Measurements from ENCODE around the gene DRICH1.
A peak's percentile ranks its signal among the peaks of the same experiment; 100 is the strongest.

Gene DRICH1

GRCh38 chr22:23652711-23653110 is 20.6 kb upstream of the DRICH1 start:
- Histone ChIP-seq H2AK5ac (ENCODE audit: low read length) (no peak overlapping the region), H3K79me2 (ENCODE audit: control insufficient read depth, insufficient read depth, low read length, poor library complexity) (no peaks in the 10 kb centered on the region), H2AFZ (ENCODE audit: insufficient read depth, low read length, poor library complexity) (no peak overlapping the region), H2BK120ac (ENCODE audit: insufficient read depth, low read length, poor library complexity) (no peak overlapping the region), H4K12ac (ENCODE audit: low read depth, low read length) (no peak overlapping the region), H3K9ac (ENCODE audit: low read length) (no peak overlapping the region), H4K91ac (ENCODE audit: low read depth, low read length) (no peak overlapping the region), H3K18ac (ENCODE audit: low read length) (no peak overlapping the region), H3K27ac (ENCODE audit: low read depth, low read length) (no peak overlapping the region), H3K4ac (ENCODE audit: low read depth, low read length) (no peak overlapping the region), H2BK5ac (ENCODE audit: low read depth, low read length, poor library complexity) (no peak overlapping the region), H3K79me1 (ENCODE audit: low read length) (no peaks in the 10 kb centered on the region), H3K9me3 (ENCODE audit: insufficient read depth, low read depth, low read length) (peaks cover 3% of the 10 kb centered on the region), H3K27me3 (ENCODE audit: insufficient read depth, low read length) (no peaks in the 10 kb centered on the region), H4K8ac (ENCODE audit: low read depth, low read length) (no peak overlapping the region), H3K4me2 (ENCODE audit: low read length) (no peak overlapping the region), H3K36me3 (ENCODE audit: control insufficient read depth in 1 of 2, insufficient read depth in 2 of 2, low read length in 2 of 2) (peaks cover 3 to 7% of the 10 kb centered on the region in 2 experiments), H3K23ac (ENCODE audit: low read length) (no peak overlapping the region), H3K14ac (ENCODE audit: low read length) (no peak overlapping the region), H2BK12ac (ENCODE audit: low read length) (no peak overlapping the region), H3K4me3 (ENCODE audit: low read depth, low read length) (peak overlapping the region; percentile 30), H3K4me1 (ENCODE audit: control insufficient read depth in 1 of 2, insufficient read depth in 2 of 2, low read length in 2 of 2) (no peaks in the 10 kb centered on the region)
- DNase-seq = no peak
- no CpG with 5 or more reads among the region's 8 CpGs for WGBS (ENCODE audit: extremely low coverage, insufficient coverage, insufficient read length)

- Histone ChIP-seq H3K9ac (ENCODE audit: low read length) (no peak overlapping the region), H2BK5ac (ENCODE audit: low read depth, low read length, poor library complexity) (no peak overlapping the region), H3K4me1 (ENCODE audit: control insufficient read depth in 1 of 2, insufficient read depth in 2 of 2, low read length in 2 of 2) (no peaks in the 10 kb centered on the region), H3K79me1 (ENCODE audit: low read length) (no peaks in the 10 kb centered on the region), H3K4me3 (ENCODE audit: low read depth, low read length) (no peak overlapping the region), H2AFZ (ENCODE audit: insufficient read depth, low read length, poor library complexity) (no peak overlapping the region), H4K12ac (ENCODE audit: low read depth, low read length) (no peak overlapping the region), H3K79me2 (ENCODE audit: control insufficient read depth, insufficient read depth, low read length, poor library complexity) (no peaks in the 10 kb centered on the region), H2BK12ac (ENCODE audit: low read length) (no peak overlapping the region), H3K27ac (ENCODE audit: low read depth, low read length) (no peak overlapping the region), H3K36me3 (ENCODE audit: control insufficient read depth in 1 of 2, insufficient read depth in 2 of 2, low read length in 2 of 2) (peaks cover 3 to 7% of the 10 kb centered on the region in 2 experiments), H3K23ac (ENCODE audit: low read length) (no peak overlapping the region), H3K4ac (ENCODE audit: low read depth, low read length) (no peak overlapping the region), H3K9me3 (ENCODE audit: insufficient read depth, low read depth, low read length) (peaks cover 3% of the 10 kb centered on the region), H4K91ac (ENCODE audit: low read depth, low read length) (no peak overlapping the region), H2AK5ac (ENCODE audit: low read length) (no peak overlapping the region), H3K14ac (ENCODE audit: low read length) (no peak overlapping the region), H3K4me2 (ENCODE audit: low read length) (no peak overlapping the region), H3K27me3 (ENCODE audit: insufficient read depth, low read length) (no peaks in the 10 kb centered on the region), H4K8ac (ENCODE audit: low read depth, low read length) (no peak overlapping the region), H2BK120ac (ENCODE audit: insufficient read depth, low read length, poor library complexity) (no peak overlapping the region), H3K18ac (ENCODE audit: low read length) (no peak overlapping the region)
- no peak for DNase-seq
- no CpG with 5 or more reads among the region's 7 CpGs for WGBS (ENCODE audit: extremely low coverage, insufficient coverage, insufficient read length)
Measured at GRCh38 chr22:23652286-23652685, 20.2 kb upstream of the DRICH1 start.

DNA sequence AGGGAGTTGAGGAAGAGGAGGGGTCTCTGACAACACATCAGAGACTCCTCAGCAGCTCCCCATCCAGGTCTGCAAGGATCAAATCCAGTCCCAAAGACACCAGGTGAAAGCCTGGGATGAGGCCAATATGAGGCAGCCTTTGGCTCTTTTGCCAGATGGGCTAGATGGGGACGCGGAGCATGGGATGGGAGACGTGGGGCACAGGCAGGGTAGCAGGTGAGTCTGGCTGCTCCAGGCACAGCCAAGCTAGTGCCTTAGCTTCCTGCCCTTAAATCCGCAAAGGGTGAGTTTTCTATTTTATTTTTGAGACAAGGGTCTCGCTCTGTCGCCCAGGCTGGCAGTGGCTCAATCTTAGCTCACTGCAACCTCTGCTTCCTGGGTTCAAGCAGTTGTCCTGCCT is 19.6 kb upstream of the DRICH1 start:
- H2BK5ac ChIP-seq (ENCODE audit: low read depth, low read length, poor library complexity) = no peak overlapping the region
- H2BK120ac ChIP-seq (ENCODE audit: insufficient read depth, low read length, poor library complexity) = no peak overlapping the region
- no peak overlapping the region for H3K27ac ChIP-seq (ENCODE audit: low read depth, low read length)
- H4K91ac ChIP-seq (ENCODE audit: low read depth, low read length) = no peak overlapping the region
- no CpG with 5 or more reads among the region's 6 CpGs for whole genome bisulfite sequencing (ENCODE audit: extremely low coverage, insufficient coverage, insufficient read length)
- no peak overlapping the region for H3K4me3 ChIP-seq (ENCODE audit: low read depth, low read length)
- no peak for DNase-seq
- no peaks in the 10 kb centered on the region for H3K79me1 ChIP-seq (ENCODE audit: low read length)
- H3K4me2 ChIP-seq (ENCODE audit: low read length) = no peak overlapping the region
- H3K27me3 ChIP-seq (ENCODE audit: insufficient read depth, low read length) = no peaks in the 10 kb centered on the region
- no peak overlapping the region for H3K4ac ChIP-seq (ENCODE audit: low read depth, low read length)
- no peak overlapping the region for H3K14ac ChIP-seq (ENCODE audit: low read length)
- H4K12ac ChIP-seq (ENCODE audit: low read depth, low read length) = no peak overlapping the region
- H2AK5ac ChIP-seq (ENCODE audit: low read length) = no peak overlapping the region
- H3K4me1 ChIP-seq (ENCODE audit: control insufficient read depth in 1 of 2, insufficient read depth in 2 of 2, low read length in 2 of 2) = no peaks in the 10 kb centered on the region
- H2AFZ ChIP-seq (ENCODE audit: insufficient read depth, low read length, poor library complexity) = no peak overlapping the region
- no peak overlapping the region for H2BK12ac ChIP-seq (ENCODE audit: low read length)
- peaks cover 3% of the 10 kb centered on the region for H3K9me3 ChIP-seq (ENCODE audit: insufficient read depth, low read depth, low read length)
- peaks cover 3 to 7% of the 10 kb centered on the region in 2 experiments for H3K36me3 ChIP-seq (ENCODE audit: control insufficient read depth in 1 of 2, insufficient read depth in 2 of 2, low read length in 2 of 2)
- no peak overlapping the region for H4K8ac ChIP-seq (ENCODE audit: low read depth, low read length)
- H3K18ac ChIP-seq (ENCODE audit: low read length) = no peak overlapping the region
- H3K23ac ChIP-seq (ENCODE audit: low read length) = no peak overlapping the region
- H3K79me2 ChIP-seq (ENCODE audit: control insufficient read depth, insufficient read depth, low read length, poor library complexity) = no peaks in the 10 kb centered on the region
- no peak overlapping the region for H3K9ac ChIP-seq (ENCODE audit: low read length)

DNA sequence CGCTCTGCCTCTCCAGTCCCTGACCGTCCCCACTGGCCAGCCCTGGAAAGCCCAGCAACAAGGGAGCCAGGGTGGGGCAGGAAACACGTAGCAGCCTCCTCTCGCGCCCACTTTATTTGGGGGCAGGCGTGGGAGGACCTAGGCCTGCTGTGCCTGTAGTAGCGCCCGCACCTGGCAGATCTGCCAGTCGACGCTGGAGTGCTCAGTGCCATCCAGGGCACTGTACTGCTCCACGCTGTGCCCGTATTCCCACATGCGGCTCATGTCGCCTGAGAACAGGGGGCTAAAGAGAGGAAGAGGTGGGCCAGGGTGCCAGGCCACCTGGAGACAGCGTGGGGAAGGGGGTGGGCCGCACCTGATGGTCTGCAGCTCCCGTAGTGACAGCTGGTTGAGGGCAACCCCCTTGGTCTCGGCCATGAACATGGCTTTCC is 17.0 kb upstream of the DRICH1 start:
- Histone ChIP-seq H3K4me3 (ENCODE audit: low read depth, low read length) (no peak overlapping the region), H3K4me2 (ENCODE audit: low read length) (no peak overlapping the region), H3K79me2 (ENCODE audit: control insufficient read depth, insufficient read depth, low read length, poor library complexity) (no peaks in the 10 kb centered on the region), H3K27ac (ENCODE audit: low read depth, low read length) (no peak overlapping the region), H4K12ac (ENCODE audit: low read depth, low read length) (no peak overlapping the region), H3K9me3 (ENCODE audit: insufficient read depth, low read depth, low read length) (peaks cover 3% of the 10 kb centered on the region), H3K79me1 (ENCODE audit: low read length) (no peaks in the 10 kb centered on the region), H3K36me3 (ENCODE audit: control insufficient read depth in 1 of 2, insufficient read depth in 2 of 2, low read length in 2 of 2) (peaks cover 3 to 7% of the 10 kb centered on the region in 2 experiments), H4K8ac (ENCODE audit: low read depth, low read length) (no peak overlapping the region), H4K91ac (ENCODE audit: low read depth, low read length) (no peak overlapping the region), H2BK12ac (ENCODE audit: low read length) (no peak overlapping the region), H3K27me3 (ENCODE audit: insufficient read depth, low read length) (no peaks in the 10 kb centered on the region), H3K23ac (ENCODE audit: low read length) (no peak overlapping the region), H3K4me1 (ENCODE audit: control insufficient read depth in 1 of 2, insufficient read depth in 2 of 2, low read length in 2 of 2) (no peaks in the 10 kb centered on the region), H3K18ac (ENCODE audit: low read length) (no peak overlapping the region), H2AFZ (ENCODE audit: insufficient read depth, low read length, poor library complexity) (no peak overlapping the region), H2BK120ac (ENCODE audit: insufficient read depth, low read length, poor library complexity) (no peak overlapping the region), H3K14ac (ENCODE audit: low read length) (no peak overlapping the region), H3K9ac (ENCODE audit: low read length) (no peak overlapping the region), H2AK5ac (ENCODE audit: low read length) (no peak overlapping the region), H3K4ac (ENCODE audit: low read depth, low read length) (no peak overlapping the region), H2BK5ac (ENCODE audit: low read depth, low read length, poor library complexity) (no peak overlapping the region)
- DNase-seq = no peak
- no CpG with 5 or more reads among the region's 18 CpGs for WGBS (ENCODE audit: extremely low coverage, insufficient coverage, insufficient read length)
